Fibroblast of mammary gland (primary cell): ENCODE data around the gene CNKSR2.

ENCODE experiments used
- DNase-seq: peaks from one replicate; pipeline ENCODE4 v3.0.0-alpha.2; 2010; ENCODE audit warnings: low read depth
- H3K4me3 ChIP-seq: 2 replicates; pipeline ENCODE4 v1.5.1; 2011; ENCODE audit warnings: low read depth, mild to moderate bottlenecking, low read length, moderate library complexity; ENCODE audit not compliant: control insufficient read depth
- CTCF ChIP-seq: conservative IDR thresholded peaks from 2 replicates; pipeline ENCODE4 v1.5.1; 2011; ENCODE audit warnings: low read depth, low read length, inconsistent platforms; ENCODE audit not compliant: control insufficient read depth, insufficient read depth

Gene CNKSR2

GRCh38 chrX:21658152-21658737 lies 284.0 kb downstream of the CNKSR2 start, which contains the start of gene KLHL34:
TSS of gene KLHL34 (minus strand) at chrX:21658330. CDS start at chrX:21657788, 542 bp downstream.
- DNase-seq, result no peak
- H3K4me3 ChIP-seq, result no peak within 1 kb of the TSS
- TF ChIP-seq CTCF, result no peak

DNA sequence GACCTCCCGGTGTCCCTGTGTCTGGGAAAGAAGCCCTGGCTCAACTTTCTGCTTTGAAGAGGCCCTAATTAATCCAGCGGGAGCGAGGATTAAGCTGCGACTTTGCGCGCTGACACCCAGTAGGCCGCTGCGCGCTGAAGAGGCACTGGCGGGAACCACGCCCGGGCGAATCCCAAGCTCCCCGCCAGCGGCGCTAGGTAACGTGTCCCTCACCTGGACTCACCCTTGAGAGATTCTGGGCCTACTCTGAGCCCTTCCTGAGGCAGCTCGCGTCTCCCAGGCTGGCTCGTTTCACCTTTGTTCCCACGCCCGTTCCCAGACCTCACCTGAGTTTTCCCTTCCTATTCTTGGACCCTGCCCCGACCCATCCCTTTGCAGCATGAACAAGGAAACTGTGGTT lies 284.5 kb downstream of the CNKSR2 start:
- no peak overlapping the region for H3K4me3 ChIP-seq
- TF ChIP-seq CTCF, result no peak
- DNase-seq, result no peak

GRCh38 chrX:21659320-21659719 lies 285.1 kb downstream of the CNKSR2 start:
- H3K4me3 ChIP-seq, result no peak overlapping the region
- no peak for DNase-seq
- TF ChIP-seq CTCF, result no peak

GRCh38 chrX:21660156-21660555 lies 285.9 kb downstream of the CNKSR2 start:
- no peak for DNase-seq
- TF ChIP-seq CTCF, result no peak
- H3K4me3 ChIP-seq, result no peak overlapping the region

DNA sequence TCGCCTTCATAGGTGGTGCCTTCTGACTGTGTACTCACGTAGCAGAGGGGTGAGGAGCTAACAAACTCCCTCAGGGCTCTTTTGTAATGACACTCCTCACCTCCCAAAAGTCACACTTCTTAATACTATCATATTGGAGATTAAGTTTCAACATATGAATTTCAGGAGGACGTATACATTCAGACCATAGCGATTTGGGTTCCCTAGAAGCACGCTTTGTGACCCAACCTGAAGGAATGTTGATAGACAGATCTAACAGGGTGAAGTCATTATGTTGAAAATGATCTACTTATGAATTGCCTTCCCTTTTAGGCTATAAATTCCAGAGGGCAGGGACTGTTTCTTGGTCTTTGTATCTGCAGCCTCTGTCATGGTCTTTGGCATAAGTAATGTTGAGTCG lies 287.1 kb downstream of the CNKSR2 start:
- no peak for DNase-seq
- no peak overlapping the region for H3K4me3 ChIP-seq
- TF ChIP-seq CTCF, result no peak

- TF ChIP-seq CTCF, result no peak
- no peak for DNase-seq
- H3K4me3 ChIP-seq, result no peak overlapping the region
Observed at GRCh38 chrX:21662761-21663160, 288.5 kb downstream of the CNKSR2 start.

GRCh38 chrX:21666252-21666651 lies 292.0 kb downstream of the CNKSR2 start:
- no peak for DNase-seq
- TF ChIP-seq CTCF, result no peak
- H3K4me3 ChIP-seq, result no peak overlapping the region
